GM10266 (cell line): ENCODE measurements around the gene ANKRD52.
"Not testable (repeated sequence)": the region's sequence is repeated elsewhere in the genome, so short reads cannot be mapped to it uniquely, and the experiment has no call there.

Experiments used
- DNase-seq: peaks from one replicate; pipeline ENCODE4 v3.0.0; 2012; ENCODE audit errors: extremely low spot score
- TF ChIP-seq, protein P1 (sequence below): IDR thresholded peaks from 2 replicates; pipeline ENCODE4 v1.5.1; 2012; ENCODE audit warnings: mild to moderate bottlenecking, low read depth; ENCODE audit not compliant: control insufficient read depth, insufficient read depth; ENCODE audit errors: missing control alignments

ANKRD52 gene

DNA sequence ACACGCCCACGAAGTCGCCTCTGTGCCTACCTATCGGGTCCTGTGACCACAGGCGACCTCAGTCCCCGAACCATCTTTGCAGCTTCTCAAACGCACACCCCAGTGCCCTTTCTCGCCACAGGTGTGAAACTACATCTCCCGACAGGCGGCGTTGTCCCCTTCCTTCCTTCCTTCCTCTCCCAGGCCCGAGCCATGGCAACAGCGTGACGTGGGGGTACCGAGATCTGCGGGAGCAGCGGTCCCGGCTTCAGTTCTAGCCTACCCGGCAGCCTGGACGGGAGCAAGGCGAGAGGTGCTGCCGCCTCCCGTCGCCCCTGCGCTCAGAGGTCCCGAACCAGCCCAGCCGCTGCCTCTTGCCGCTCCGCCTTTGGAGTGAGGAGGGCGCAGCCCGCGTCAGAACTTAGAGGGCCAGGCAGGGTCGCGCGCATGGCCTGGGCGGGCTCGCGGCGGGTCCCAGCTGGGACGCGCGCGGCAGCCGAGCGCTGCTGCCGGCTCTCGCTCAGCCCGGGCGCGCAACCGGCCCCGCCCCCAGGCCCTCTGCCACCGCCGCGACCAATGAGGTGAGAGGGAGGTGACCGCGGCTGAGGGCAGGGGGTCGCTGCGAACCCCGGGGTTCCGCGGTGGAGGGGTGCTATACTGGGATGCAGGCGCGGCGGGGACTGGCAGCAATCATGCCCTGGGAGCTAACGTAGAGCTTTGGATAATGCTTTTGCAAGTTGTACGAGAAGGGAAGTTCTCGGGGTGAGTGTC, 8.7 kb upstream of the ANKRD52 start, which contains the start of gene COQ10A:
Gene COQ10A, plus strand, starts transcription at position 250 of the 750 bp plus-strand sequence. Its CDS starts 177 bp downstream, at position 427.
- TF ChIP-seq, protein P1, sequence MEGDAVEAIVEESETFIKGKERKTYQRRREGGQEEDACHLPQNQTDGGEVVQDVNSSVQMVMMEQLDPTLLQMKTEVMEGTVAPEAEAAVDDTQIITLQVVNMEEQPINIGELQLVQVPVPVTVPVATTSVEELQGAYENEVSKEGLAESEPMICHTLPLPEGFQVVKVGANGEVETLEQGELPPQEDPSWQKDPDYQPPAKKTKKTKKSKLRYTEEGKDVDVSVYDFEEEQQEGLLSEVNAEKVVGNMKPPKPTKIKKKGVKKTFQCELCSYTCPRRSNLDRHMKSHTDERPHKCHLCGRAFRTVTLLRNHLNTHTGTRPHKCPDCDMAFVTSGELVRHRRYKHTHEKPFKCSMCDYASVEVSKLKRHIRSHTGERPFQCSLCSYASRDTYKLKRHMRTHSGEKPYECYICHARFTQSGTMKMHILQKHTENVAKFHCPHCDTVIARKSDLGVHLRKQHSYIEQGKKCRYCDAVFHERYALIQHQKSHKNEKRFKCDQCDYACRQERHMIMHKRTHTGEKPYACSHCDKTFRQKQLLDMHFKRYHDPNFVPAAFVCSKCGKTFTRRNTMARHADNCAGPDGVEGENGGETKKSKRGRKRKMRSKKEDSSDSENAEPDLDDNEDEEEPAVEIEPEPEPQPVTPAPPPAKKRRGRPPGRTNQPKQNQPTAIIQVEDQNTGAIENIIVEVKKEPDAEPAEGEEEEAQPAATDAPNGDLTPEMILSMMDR, result peak; percentile 47
- peak; percentile 93 for DNase-seq

DNA sequence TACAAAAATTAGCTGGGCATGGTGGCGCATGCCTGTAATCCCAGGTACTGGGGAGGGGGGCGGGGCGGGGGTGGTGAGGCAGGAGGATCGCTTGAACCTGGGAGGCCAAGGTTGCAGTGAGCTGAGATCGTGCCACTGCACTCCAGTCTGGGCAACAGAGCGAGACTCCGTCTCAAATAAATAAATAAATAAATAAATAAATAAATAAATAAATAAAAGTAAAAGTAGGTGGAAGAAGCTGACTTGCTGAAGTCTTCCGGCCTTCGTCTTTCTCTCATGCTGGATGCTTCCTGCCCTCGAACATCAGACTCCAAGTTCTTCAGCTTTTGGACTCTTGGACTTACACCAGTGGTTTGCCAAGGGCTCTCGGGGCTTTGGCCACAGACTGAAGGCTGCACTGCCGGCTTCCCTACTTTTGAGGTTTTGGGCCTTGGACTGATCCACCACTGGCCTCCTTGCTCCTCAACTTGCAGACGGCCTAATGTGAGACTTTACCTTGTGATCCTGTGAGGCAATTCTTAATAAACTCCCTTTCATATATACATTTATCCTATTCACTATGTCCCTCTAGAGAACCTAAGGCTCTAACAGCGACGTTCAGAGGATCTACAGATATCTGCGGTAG, 8.0 kb upstream of the ANKRD52 start:
- DNase-seq, result not testable (repeated sequence)

DNA sequence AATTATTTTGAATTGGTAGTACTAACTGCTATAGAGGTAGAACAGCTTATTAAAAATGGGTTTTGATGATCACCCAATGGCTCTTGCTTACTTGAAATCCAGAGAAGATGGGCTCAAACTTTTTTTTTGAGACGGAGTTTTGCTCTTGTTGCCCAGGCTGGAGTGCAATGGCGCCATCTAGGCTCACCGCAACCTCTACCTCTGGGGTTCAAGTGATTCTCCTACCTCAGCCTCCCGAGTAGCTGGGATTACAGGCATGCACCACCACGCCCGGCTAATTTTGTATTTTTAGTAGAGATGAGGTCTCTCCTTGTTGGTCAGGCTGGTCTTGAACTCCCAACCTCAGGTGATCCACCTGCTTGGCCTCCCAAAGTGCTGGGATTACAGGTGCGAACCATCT, 4.8 kb upstream of the ANKRD52 start:
- TF ChIP-seq, protein P1, result peak; percentile 10
- DNase-seq, result not testable (repeated sequence)

DNA sequence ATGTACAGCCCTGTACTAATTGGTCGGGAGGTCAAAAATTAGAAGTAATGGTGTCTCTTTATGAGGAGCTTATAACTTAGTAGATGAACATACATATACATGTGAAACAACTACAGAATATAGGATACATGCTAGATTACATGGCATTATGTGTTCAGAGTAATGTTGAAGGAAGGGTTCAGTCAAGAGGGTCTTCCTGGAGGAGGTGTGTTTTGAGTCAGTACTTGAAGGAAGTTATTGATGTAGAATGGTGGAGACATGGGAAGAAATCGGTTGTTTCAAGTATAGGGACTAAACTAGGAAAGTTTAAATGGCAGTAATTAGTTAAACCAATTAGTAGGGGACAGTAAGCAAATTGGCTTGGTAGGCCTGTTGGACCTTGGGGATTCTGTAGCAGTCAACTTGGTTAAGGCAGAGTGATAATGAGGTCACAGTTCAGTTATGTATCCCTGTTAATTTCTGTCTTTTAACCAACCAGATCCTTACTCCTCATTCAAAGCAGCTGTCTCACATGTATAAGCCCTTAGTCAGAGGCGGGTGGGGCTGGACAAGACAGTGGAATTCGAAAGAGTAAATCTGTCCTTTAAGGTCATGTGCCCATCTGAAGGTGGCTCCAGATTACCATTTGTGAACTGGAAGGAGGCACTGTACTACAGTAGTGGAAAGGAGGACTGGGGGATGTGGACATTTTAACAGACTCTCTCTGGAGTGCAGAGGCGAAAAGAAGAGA, 3.5 kb upstream of the ANKRD52 start:
- TF ChIP-seq, protein P1, result no peak
- no peak for DNase-seq

DNA sequence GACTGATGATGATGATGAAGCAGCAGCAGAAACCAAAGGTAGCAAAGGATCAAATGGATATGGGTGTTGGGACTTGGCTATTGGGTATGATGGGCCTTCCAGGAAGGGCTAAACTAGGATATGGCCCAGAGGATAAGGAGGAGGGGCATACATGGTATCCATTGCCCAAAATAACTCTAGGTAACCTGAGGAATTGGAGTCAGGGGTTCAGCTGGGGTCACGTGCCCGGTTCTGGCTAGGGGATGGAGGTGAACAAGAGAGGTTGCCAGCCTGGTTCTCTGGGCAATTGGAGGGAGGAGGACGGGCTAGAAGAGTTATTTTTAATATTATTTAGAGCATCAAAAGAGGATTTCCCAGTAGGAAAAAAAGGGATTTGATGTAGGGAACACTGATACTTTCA, 2.7 kb upstream of the ANKRD52 start:
- DNase-seq, result no peak
- TF ChIP-seq, protein P1, result no peak

DNA sequence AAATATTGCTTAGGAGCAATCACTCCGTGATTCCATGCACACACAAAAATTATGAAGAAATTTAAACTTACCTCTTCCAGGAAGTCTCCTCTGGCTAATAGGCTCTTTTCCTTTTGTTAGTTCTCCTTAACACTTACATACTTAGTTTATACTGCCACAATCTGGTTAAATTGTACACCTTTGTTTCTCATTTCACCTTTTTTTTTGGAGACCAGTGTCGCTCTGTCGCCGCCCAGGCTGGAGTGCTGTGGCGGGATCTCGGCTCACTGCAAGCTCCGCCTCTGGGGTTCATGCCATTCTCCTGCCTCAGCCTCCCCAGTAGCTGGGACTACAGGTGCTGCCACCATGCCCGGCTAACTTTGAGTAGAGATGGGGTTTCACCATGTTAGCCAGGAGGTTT, 2.2 kb upstream of the ANKRD52 start:
- TF ChIP-seq, protein P1, result no peak
- no peak for DNase-seq

DNA sequence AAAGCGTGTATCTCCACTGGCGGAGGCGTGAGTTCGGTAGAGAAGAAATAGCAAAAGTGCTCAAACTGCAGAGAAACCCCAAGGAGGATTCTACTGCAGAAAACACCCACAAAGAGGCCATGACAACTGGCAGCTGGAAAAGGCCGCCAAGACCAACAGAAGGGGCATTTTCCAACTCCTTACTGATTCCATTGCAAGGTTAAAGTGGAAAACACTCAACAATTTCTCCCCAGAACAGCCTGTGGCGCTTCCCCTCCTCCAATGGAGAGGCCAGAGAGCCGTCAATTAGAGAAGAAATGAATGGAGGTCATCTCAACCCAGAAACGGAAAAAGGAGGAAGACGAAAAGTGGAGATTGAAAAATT, 618 bp upstream of the ANKRD52 start:
- no peak for DNase-seq

More for the DNA sequence above, 618 bp upstream of the ANKRD52 start:
- TF ChIP-seq, protein P1, result no peak
